RWPE2 (cell line): ENCODE data around the gene ARHGAP45.

Experiments used
- ATAC-seq: fragments of 200-7000 bp; cut with Tn5 transposase; 3 replicates; pipeline ENCODE4 v1.9.1; 2021; ENCODE audit warnings: low read depth
- DNase-seq: peaks from one replicate; pipeline ENCODE4 v3.0.0-alpha.2; 2020; ENCODE audit warnings: low spot score
- H3K27ac ChIP-seq: fragments of 450-650 bp; 2 replicates; pipeline ENCODE4 v1.5.1; 2017; ENCODE audit warnings: mild to moderate bottlenecking; ENCODE audit not compliant: poor library complexity, severe bottlenecking
- H3K27me3 ChIP-seq: fragments of 250-450 bp; sonication (Bioruptor Pico); 2 replicates; pipeline ENCODE4 v1.5.1; 2021; ENCODE audit warnings: mild to moderate bottlenecking, moderate library complexity; ENCODE audit not compliant: insufficient read depth, poor library complexity, severe bottlenecking
- H3K36me3 ChIP-seq: fragments of 250-450 bp; sonication (Bioruptor Pico); 2 replicates; pipeline ENCODE4 v1.5.1; 2020; ENCODE audit warnings: low read depth, mild to moderate bottlenecking, moderate library complexity
- H3K4me1 ChIP-seq: fragments of 250-450 bp; sonication (Bioruptor Pico); 2 replicates; pipeline ENCODE4 v1.5.1; 2021; ENCODE audit warnings: mild to moderate bottlenecking, moderate library complexity; ENCODE audit not compliant: insufficient read depth, poor library complexity, severe bottlenecking
- H3K4me3 ChIP-seq: fragments of 250-450 bp; sonication (Bioruptor Pico); 2 replicates; pipeline ENCODE4 v1.5.1; 2021; ENCODE audit warnings: mild to moderate bottlenecking, moderate library complexity; ENCODE audit not compliant: severe bottlenecking
- H3K9me3 ChIP-seq: fragments of 250-450 bp; sonication (Bioruptor Pico); 2 replicates; pipeline ENCODE4 v1.5.1; 2021; ENCODE audit warnings: mild to moderate bottlenecking, moderate library complexity; ENCODE audit not compliant: severe bottlenecking
- CTCF ChIP-seq: fragments of 450-650 bp; IDR thresholded peaks from one replicate; pipeline ENCODE4 v1.5.1; 2017; ENCODE audit warnings: mild to moderate bottlenecking, moderate library complexity; ENCODE audit not compliant: poor library complexity, severe bottlenecking

Gene ARHGAP45

GRCh38 chr19:1066251-1066747, 668 bp upstream of the ARHGAP45 start:
- H3K9me3 ChIP-seq: no peaks in the 10 kb centered on the region
- peak overlapping the region; percentile 38 for H3K4me3 ChIP-seq
- peaks cover 17% of the 10 kb centered on the region for H3K4me1 ChIP-seq
- peaks cover 6% of the 10 kb centered on the region for H3K27me3 ChIP-seq
- DNase-seq: no peak
- H3K27ac ChIP-seq: peak overlapping the region; percentile 79
- no peaks in the 10 kb centered on the region for H3K36me3 ChIP-seq
- no peak for TF ChIP-seq CTCF
- no peak for ATAC-seq

DNA sequence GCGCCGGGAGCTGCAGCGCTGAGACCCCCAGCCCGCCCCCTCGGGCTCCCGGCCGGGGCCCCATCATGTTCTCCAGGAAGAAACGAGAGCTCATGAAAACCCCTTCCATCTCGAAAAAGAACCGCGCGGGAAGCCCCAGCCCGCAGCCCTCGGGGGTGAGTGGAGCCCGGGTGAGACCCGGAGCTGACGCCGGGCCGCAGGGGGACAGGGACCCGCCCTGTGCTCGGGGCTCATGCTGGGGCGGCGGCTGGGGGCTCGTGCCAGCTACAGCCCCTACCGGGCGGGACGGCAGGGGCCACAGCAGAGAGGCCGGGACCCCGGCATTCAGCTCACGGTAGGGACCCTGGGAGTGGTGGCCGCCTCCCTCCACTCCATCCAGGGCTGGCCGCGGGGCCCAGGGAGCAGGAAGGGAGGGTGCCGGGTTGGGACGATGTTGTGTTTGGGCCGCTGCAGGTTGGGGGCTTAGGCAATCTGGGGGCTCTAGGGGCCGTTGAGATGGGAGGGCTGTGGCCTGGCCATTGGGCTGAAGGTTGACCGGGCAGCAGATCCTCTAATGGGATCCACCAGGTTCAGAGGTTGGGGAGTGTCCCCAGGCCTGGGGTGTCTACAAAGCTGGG, 482 bp downstream of the ARHGAP45 start:
- Histone ChIP-seq H3K27me3 (peaks cover 6% of the 10 kb centered on the region), H3K4me1 (peaks cover 17% of the 10 kb centered on the region), H3K27ac (peak overlapping the region; percentile 79), H3K36me3 (no peaks in the 10 kb centered on the region), H3K4me3 (peak overlapping the region; percentile 38), H3K9me3 (no peaks in the 10 kb centered on the region)
- TF ChIP-seq CTCF: no peak
- DNase-seq (no peak), ATAC-seq (no peak)

GRCh38 chr19:1068009-1069001, 1.3 kb downstream of the ARHGAP45 start:
- Histone ChIP-seq H3K9me3 (no peaks in the 10 kb centered on the region), H3K4me1 (peaks cover 17% of the 10 kb centered on the region), H3K4me3 (no peak overlapping the region), H3K27me3 (peaks cover 6% of the 10 kb centered on the region), H3K27ac (no peak overlapping the region), H3K36me3 (no peaks in the 10 kb centered on the region)
- DNase-seq (peak; percentile 42), ATAC-seq (no peak)
- TF ChIP-seq CTCF: no peak

GRCh38 chr19:1069009-1069779, 2.2 kb downstream of the ARHGAP45 start:
- Histone ChIP-seq H3K36me3 (no peaks in the 10 kb centered on the region), H3K4me3 (no peak overlapping the region), H3K27me3 (peaks cover 6% of the 10 kb centered on the region), H3K9me3 (no peaks in the 10 kb centered on the region), H3K27ac (no peak overlapping the region), H3K4me1 (peaks cover 17% of the 10 kb centered on the region)
- TF ChIP-seq CTCF: no peak
- ATAC-seq (no peak), DNase-seq (no peak)
